Activated CD8-positive, alpha-beta memory T cell treated with anti-CD3 and anti-CD28 coated beads for 48 hours (primary cell): Measurements from ENCODE around the gene TATDN2.
"Not testable (repeated sequence)": the region's sequence is repeated elsewhere in the genome, so short reads cannot be mapped to it uniquely, and the experiment has no call there.

Source experiments
- DNase-seq, 3 experiments: peaks; one replicate each; pipeline ENCODE4 v3.0.0-alpha.2; 2020; ENCODE audit warnings: low read depth in 2 of 3, low spot score in 2 of 3

Gene TATDN2

GRCh38 chr3:10290481-10291176 lies 42.4 kb downstream of the TATDN2 start:
- DNase-seq: no peak

- no peak for DNase-seq
Observed at GRCh38 chr3:10291641-10292040, 43.4 kb downstream of the TATDN2 start.

GRCh38 chr3:10292505-10293419 lies 44.5 kb downstream of the TATDN2 start, which contains the start of gene GHRL:
TSS of gene GHRL (minus strand) at chr3:10292947. CDS start at chr3:10290180, 2,767 bp downstream.
- DNase-seq: no peak

GRCh38 chr3:10294030-10294586 lies 45.8 kb downstream of the TATDN2 start:
- DNase-seq: no peak

GRCh38 chr3:10298064-10298463 lies 49.8 kb downstream of the TATDN2 start:
- DNase-seq: not testable (repeated sequence)

- DNase-seq: no peak
Observed at GRCh38 chr3:10299175-10299574, 50.9 kb downstream of the TATDN2 start.

- DNase-seq: no peak
Observed at GRCh38 chr3:10299679-10300078, 51.4 kb downstream of the TATDN2 start.

- no peak for DNase-seq
Observed at GRCh38 chr3:10300087-10300486, 51.8 kb downstream of the TATDN2 start.

GRCh38 chr3:10303105-10303504 lies 54.8 kb downstream of the TATDN2 start:
- no peak for DNase-seq

GRCh38 chr3:10303785-10304184 lies 55.5 kb downstream of the TATDN2 start:
- no peak for DNase-seq

- DNase-seq: no peak
Observed at GRCh38 chr3:10304905-10305304, 56.6 kb downstream of the TATDN2 start.

GRCh38 chr3:10305331-10305902 lies 57.2 kb downstream of the TATDN2 start:
- no peak for DNase-seq

GRCh38 chr3:10306156-10306555 lies 57.9 kb downstream of the TATDN2 start:
- no peak for DNase-seq

- no peak for DNase-seq
Observed at GRCh38 chr3:10308678-10309077, 60.4 kb downstream of the TATDN2 start.

GRCh38 chr3:10309736-10310135 lies 61.5 kb downstream of the TATDN2 start:
- no peak for DNase-seq

GRCh38 chr3:10310578-10310977 lies 62.3 kb downstream of the TATDN2 start:
- no peak for DNase-seq

GRCh38 chr3:10311710-10312109 lies 63.5 kb downstream of the TATDN2 start:
- DNase-seq: no peak

GRCh38 chr3:10312391-10312790 lies 64.1 kb downstream of the TATDN2 start:
- no peak for DNase-seq

- DNase-seq: no peak
Observed at GRCh38 chr3:10312861-10313260, 64.6 kb downstream of the TATDN2 start.

GRCh38 chr3:10315101-10315500 lies 66.8 kb downstream of the TATDN2 start:
- no peak for DNase-seq

- no peak for DNase-seq
Observed at GRCh38 chr3:10315771-10316344, 67.6 kb downstream of the TATDN2 start.
